ENCODE measurements around the gene AGER. TPM values are rescaled to one million over a fixed set of nuclear protein-coding genes. Genes with fewer than 3 reads are reported as not detected.
"Not testable (repeated sequence)": the region's sequence is repeated elsewhere in the genome, so short reads cannot be mapped to it uniquely, and the experiment has no call there.

The AGER gene
- total and polyA plus RNA-seq, 2 donors (not counting 1 experiment from before 2014, with no cell fraction given): 29.9 to 38.8 TPM

- no peaks in the 10 kb centered on the region for H3K79me2 ChIP-seq (ENCODE audit: control insufficient read depth, insufficient read depth, low read length)
- intact Hi-C loops (cut with micrococcal nuclease): no loop called here
- no peaks in the 10 kb centered on the region for H3K27me3 Mint-ChIP-seq
- no peaks in the 10 kb centered on the region for H3K36me3 ChIP-seq (replicated peaks in 1 of 2; ENCODE audit: control extremely low read depth in 1 of 2, control insufficient read depth in 1 of 2, extremely low read depth in 1 of 2, insufficient read depth in 2 of 2, low read length in 1 of 2)
- no peaks in the 10 kb centered on the region for H4K20me1 ChIP-seq (ENCODE audit: control insufficient read depth, insufficient read depth, low read length, poor library complexity, severe bottlenecking)
- H3K27me3 ChIP-seq (replicated peaks in 1 of 4; ENCODE audit: control extremely low read depth in 1 of 4, control insufficient read depth in 3 of 4, insufficient read depth in 4 of 4, low read length in 3 of 4): no peaks in the 10 kb centered on the region
- H3K4me1 ChIP-seq (ENCODE audit: control insufficient read depth in 2 of 2, insufficient read depth in 2 of 2, low read length in 2 of 2): peaks cover 0 to 6% of the 10 kb centered on the region in 2 donors
- H3K27ac ChIP-seq (ENCODE audit: low read length in 2 of 2): no peak overlapping the region
- POLR2A ChIA-PET: no interaction called here
- H3K9me3 ChIP-seq (ENCODE audit: control extremely low read depth in 1 of 3, control insufficient read depth in 2 of 3, insufficient read depth in 1 of 3, low read length in 2 of 3): no peaks in the 10 kb centered on the region
- no peak overlapping the region for H3K4me3 ChIP-seq (ENCODE audit: control extremely low read depth in 1 of 5, extremely low read depth in 1 of 5, insufficient read depth in 1 of 5, low read depth in 2 of 5, low read length in 4 of 5)
- no peak overlapping the region for H3K27ac Mint-ChIP-seq
- H2AFZ ChIP-seq (ENCODE audit: insufficient read depth, low read depth, low read length, poor library complexity, severe bottlenecking): no peak overlapping the region
- no peak overlapping the region for H3K9ac ChIP-seq (ENCODE audit: low read length)
- CTCF ChIA-PET: interaction anchor here (1.0 kb wide), 1 partner anchor 15 kb away, joined by 3 read pairs; no protein-coding TSS in a partner anchor
- H3K4me3 Mint-ChIP-seq: no peak overlapping the region
- H3K4me2 ChIP-seq (replicated peaks; ENCODE audit: low read depth, low read length, poor library complexity, severe bottlenecking): no peak overlapping the region
- H3K9me3 Mint-ChIP-seq (ENCODE audit: insufficient read depth): no peaks in the 10 kb centered on the region
- H3K4me1 Mint-ChIP-seq: peaks cover 16% of the 10 kb centered on the region
- TF ChIP-seq EZH2 (IDR thresholded peaks at IDR 0.05; ENCODE audit: borderline replicate concordance, insufficient read depth, low read depth, low read length, poor library complexity, severe bottlenecking): no peak
- no peak for TF ChIP-seq CTCF (IDR thresholded peaks at IDR 0.05)
- ATAC-seq (ENCODE audit: low read depth): no peak
- no peak for DNase-seq
- 95% methylated on average over 8 of the region's 12 CpGs for WGBS (ENCODE audit: insufficient coverage)
Observed at GRCh38 chr6:32212076-32212760, 28.2 kb upstream of the AGER start.

- H3K9me3 ChIP-seq (ENCODE audit: control extremely low read depth in 1 of 3, control insufficient read depth in 2 of 3, insufficient read depth in 1 of 3, low read length in 2 of 3); POLR2A ChIA-PET; H3K27me3 Mint-ChIP-seq; DNase-seq; H3K27me3 ChIP-seq (replicated peaks in 1 of 4; ENCODE audit: control extremely low read depth in 1 of 4, control insufficient read depth in 3 of 4, insufficient read depth in 4 of 4, low read length in 3 of 4); H4K20me1 ChIP-seq (ENCODE audit: control insufficient read depth, insufficient read depth, low read length, poor library complexity, severe bottlenecking); H3K27ac Mint-ChIP-seq; H3K27ac ChIP-seq (ENCODE audit: low read length in 2 of 2); H3K9me3 Mint-ChIP-seq (ENCODE audit: insufficient read depth); ATAC-seq (ENCODE audit: low read depth); H3K4me3 ChIP-seq (ENCODE audit: control extremely low read depth in 1 of 5, extremely low read depth in 1 of 5, insufficient read depth in 1 of 5, low read depth in 2 of 5, low read length in 4 of 5); H3K4me1 ChIP-seq (ENCODE audit: control insufficient read depth in 2 of 2, insufficient read depth in 2 of 2, low read length in 2 of 2); intact Hi-C loops (cut with micrococcal nuclease); H3K9ac ChIP-seq (ENCODE audit: low read length); H3K79me2 ChIP-seq (ENCODE audit: control insufficient read depth, insufficient read depth, low read length); H3K4me2 ChIP-seq (replicated peaks; ENCODE audit: low read depth, low read length, poor library complexity, severe bottlenecking); H2AFZ ChIP-seq (ENCODE audit: insufficient read depth, low read depth, low read length, poor library complexity, severe bottlenecking); H3K36me3 ChIP-seq (replicated peaks in 1 of 2; ENCODE audit: control extremely low read depth in 1 of 2, control insufficient read depth in 1 of 2, extremely low read depth in 1 of 2, insufficient read depth in 2 of 2, low read length in 1 of 2); H3K4me3 Mint-ChIP-seq: not testable (repeated sequence)
- CTCF ChIA-PET: interaction anchor here (1.0 kb wide), 1 partner anchor 14 kb away, joined by 3 read pairs; no protein-coding TSS in a partner anchor
- WGBS (ENCODE audit: insufficient coverage): no CpG with 5 or more reads among the region's 4 CpGs
- peaks cover 16% of the 10 kb centered on the region for H3K4me1 Mint-ChIP-seq
Observed at GRCh38 chr6:32211432-32211831, 27.4 kb upstream of the AGER start.
